HG02759 (cell line): Measurements from ENCODE around the gene TNNC1.

Experiments used
- ATAC-seq: cut with Tn5 transposase; IDR thresholded peaks from one replicate; pipeline ENCODE4 v1.9.1; 2021; ENCODE audit warnings: mild to moderate bottlenecking, moderate library complexity; ENCODE audit not compliant: unreplicated experiment

Gene TNNC1

DNA sequence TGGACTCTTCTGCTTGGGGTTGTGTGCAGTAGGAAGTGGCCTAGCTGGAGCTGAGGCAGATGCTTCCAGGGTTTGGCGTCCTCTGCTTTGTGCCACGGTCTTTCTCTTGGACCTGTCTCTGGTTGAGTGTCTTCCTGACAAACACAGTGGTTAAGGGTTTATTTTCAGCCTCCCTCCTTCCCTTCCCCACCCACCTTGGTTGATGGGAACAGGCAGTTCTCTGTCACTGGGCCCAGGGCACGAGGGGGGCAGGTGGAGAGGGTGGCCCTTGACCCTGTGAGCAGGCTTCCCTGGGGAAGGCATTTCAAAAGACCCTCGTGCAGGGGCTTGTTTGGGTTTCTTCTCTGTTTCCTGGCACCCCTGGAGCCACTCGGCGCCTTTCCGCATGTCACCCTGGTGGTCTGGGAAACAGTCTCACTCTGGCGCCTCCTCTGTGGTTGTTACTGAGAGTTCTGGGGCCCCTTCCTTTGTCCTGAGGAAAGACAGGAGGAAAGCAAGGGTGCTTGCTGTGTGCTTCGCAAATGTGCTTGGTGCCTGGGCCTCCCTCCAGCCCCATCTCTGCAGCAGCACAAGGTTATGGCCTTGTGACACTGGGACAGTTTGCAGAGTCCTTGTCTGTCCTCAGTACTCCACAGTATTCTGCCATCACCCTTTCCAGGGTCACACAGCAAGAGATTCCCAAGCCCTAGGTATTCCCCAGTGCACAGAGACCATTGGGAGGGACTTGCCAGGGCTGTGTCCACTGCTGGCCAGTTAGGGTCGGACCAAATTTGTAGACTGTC is 31.0 kb upstream of the TNNC1 start:
- ATAC-seq: no peak

DNA sequence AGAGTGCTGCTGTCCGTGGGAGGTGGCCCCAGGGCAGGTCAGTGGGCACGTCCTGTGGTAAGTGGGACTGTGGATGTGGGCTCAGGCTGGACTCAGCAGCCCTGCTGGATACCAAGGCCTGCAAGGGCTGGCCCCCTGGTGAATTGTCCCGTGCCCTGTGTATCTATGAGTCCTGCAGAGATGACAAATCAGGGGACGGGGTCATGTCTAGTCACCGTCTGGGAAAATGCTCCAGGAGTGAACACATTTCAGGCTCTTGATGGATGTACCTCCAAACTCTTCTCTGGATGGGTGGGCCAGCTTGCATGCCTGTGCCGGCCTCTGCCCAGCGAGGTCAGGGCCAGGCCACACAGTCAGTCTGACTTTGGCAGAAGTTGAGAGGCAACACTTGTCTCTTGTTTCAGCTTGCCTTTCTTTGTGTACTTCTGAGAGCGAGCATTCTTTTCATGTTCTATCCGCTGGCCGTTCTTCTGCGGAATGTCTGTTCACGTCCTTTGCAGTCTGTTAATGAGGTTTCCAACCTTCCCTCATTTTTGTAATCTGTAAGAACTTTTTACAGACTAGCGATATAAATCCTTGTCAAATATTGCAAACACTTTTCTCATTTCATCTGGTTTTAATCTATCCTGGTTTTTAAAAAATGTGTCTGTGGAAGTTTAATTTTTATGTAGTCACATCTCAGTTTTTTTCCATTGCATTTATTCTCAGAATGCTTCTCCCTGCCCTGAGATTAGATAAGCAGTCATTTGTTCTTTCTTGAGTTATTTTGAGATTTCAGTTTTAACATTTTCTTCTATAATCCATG is 29.9 kb upstream of the TNNC1 start:
- ATAC-seq: no peak

DNA sequence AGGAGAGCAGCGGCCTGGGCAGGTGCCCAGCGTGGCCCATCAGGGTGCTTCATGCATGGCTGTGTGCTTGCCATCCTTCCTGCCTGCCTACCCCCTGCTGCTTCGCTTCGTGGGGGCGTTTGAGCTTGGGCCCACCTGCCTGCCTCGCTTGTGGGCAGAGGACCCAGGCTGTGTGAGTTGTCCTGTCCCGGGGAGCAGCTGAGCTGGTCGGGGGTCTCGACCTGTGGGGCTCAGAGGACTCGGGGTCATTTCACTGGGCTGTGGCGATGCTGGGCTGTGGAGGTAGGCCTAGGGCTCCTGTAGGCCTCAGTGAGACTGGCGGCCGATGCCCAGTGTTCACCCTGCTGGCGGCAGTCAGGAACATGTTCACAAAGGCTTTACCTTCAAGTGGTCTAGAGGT is 29.2 kb upstream of the TNNC1 start:
- ATAC-seq: no peak

DNA sequence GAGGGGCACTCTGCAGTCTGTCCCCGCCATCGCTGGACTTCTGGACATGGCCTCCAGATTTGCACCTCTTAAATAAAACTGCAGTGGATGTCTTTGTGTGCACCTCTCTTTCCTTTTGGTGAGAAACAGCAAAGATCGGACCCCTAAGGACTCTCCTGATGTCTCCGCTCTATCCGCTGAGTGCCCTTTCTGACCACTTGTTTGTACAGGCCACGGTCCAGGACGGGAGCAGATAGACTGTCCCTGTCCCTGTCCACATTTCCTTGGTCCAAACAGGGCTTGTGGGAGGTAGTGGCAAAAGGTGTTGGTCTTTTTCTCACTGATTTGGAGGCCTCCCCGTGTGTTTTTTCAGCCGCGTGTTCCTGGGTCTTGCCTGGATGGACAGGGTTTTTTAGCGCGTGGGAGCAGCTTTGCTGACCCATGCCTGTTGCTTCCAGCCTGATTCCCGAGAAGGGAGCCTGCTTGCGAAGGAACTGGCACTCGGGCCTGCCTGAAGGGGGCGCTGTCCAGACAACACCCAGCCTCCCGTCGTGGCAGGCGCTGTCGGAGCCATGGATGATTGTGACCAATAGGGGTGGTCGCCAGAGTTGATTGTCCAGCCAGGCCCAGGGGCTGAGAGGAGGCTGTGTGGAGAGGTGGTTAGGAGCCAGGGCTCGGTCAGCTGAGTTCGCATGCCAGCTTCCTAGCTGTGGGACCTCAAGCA is 28.1 kb upstream of the TNNC1 start:
- ATAC-seq: no peak

DNA sequence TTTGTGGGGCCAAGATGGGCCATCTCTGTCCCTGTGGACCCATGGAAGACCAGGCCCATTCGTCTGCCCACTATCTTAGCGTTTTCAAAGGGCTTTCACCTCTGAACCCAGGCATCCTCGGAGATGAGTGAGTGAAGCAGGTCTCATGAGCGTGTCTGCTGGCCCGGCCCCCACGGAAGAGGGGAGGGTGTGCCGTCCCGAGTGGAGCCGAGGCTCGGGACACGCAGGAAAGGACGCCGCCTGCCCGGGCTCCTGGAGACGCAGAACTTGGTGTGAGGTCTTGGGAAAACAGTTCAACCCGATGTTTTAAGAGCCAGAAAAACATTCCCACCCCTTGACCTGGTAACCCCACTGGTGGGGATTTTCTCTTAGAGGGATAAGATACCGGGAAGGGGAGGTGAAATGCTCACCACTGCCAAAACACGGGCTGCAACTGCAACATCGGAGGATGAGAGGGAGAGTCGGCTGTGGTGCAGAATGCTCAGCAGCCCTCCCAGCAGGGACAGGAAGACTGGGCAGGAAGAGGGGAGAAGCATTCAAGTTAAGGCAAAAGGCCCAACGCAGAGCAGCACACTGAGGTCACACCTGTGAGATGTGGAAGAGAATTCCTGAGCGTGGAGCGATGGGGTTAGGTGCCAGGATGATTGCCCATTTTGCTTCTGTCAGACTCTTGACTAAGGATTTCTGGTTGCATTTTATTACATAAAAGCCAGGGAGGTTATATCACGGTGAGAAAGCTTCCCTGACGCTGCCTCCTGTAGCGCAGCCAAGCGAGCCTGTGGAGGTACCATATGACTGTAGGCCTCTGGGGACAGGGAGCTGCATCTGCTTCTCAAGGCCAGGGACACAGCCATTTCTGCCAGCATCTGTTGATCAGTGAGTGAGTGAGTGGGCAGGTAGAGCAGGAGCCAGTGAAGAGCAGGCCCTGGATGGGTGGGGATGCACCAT is 27.2 kb upstream of the TNNC1 start:
- ATAC-seq: no peak

DNA sequence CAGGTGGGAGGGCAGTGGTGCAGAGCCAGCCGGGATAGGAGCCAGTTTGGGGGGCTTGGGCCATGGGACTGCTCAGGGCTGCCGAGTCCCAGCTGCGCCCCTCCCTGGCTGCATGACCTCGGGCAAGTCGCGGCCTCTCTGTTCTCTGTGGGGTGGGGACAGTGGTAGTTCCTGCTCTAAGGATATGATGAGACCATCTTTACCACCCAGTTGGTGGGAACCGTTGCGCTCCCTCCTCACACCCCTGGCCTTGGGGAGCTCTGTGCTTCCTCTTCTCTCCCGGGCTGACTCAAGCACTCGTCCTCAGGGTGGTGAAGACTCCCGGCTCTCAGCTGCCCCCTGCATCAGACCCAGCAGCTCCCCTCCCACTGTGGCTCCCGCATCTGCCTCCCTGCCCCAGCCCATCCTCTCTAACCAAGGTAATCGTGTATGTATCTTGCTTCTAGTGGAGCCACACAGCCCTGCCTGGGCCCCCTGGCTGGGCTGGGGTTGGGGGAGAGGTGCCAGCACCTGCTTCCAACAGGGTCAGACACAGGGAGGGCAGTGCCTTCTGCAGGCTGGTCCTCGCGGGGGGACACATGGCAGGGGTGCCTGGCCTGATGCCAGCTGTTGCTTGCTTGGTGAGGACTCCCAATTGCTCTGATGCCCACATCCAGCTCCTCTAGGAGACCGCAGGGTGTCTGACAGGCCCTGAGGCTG is 26.2 kb upstream of the TNNC1 start:
- no peak for ATAC-seq

DNA sequence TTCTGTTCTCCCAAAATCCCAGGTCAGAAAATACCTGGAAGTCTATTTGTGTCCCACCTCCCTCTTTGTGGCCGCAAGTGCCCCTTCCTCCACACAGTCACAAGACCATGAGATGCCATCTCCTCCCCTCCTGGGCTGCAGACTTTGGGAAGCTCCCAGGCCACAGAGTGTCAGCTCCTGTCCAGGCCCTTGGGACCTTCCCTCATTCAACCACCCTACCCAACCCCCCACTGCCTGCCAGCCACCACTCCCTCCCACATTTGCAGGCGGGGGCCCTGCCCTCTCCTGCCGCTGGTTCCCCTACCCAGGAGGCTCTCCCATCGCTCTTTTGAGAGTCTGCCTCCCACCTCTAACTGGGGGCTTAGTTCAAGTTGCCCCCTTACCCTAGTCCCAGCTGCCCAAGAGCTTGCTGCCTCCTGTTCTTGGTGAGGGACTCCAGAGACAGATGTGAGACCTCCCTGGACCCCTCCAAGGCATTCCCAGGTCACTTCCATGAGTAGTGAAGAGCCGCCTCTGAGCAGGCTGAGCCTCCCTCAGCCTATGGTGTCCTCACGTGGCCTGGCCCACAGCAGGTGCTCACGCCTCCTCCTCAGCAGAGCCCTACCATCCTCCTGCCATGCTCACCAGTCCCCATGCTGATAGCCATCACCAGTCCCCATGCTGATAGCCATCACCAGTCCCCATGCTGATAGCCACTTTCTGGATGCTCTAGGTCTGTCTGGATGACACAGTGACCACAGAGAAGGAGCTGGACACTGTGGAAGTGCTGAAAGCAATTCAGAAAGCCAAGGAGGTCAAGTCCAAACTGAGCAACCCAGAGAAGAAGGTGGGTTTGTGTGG is 25.4 kb upstream of the TNNC1 start:
- no peak for ATAC-seq

DNA sequence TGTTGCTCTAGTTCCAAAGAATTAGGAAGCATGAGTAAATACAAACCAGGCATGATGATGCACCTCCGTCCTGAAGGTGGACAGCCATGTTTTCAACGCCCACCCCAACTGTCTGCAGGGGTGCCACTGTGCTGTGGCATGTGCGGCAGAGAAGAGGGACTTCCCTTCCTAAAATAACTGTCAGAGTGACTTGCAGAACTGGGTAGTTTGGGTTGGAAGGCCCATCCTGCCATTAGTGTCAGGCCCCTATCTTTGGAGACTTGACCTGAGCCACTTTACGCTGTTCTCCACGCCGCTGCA is 23.9 kb upstream of the TNNC1 start:
- ATAC-seq: no peak

DNA sequence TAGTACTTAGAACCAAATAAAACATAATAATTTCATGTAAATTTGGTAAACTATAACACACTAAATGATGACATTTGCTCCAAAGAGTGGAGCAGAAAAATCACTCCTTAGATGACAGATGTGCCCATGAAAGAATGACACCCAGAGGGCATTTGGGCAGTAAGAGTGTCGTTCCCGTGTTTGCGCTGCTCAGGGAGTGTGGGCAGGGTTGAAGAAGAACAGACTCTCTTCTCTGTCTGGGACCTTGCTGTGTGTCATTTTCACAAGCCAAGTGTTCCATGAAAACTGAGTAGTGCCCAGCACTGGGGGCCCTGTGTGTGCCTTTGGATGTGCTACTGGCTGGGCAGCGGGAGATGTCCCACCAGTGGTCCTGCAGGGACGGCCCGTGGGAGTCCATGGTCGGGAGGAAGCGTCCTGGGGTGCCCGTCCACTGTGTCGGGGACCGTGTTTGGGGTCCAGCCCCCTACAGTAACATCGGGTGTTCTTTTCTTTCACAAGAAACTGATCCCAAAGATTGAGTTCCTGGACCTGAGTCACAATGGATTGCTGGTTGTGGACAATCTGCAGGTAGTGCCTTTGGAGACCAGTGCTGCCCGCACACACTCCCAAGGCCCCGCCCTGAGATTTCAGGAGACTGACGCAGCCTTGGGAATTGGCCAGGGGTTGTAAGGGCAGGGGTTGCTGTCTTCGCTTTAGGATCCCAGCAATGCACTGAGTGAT is 23.4 kb upstream of the TNNC1 start:
- ATAC-seq: no peak

DNA sequence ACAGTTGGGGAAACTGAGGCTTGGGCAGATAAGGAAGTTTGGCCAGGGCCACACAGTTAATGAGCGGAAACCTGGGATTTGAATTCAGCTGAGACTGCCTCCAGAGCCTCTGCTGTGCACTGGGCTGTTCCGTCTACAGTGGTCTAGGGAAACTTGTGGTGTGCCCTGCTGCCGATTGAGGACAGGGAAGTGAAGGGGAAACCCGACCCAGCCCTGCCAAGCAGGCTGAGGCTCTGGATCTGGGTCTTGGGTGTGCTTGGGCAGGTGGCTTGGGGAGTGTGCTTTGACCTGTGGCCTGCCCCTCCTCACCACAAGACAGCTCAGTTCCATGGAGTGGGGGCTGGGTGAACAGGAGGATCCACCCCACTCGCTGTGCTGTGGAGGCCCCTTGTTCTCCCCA is 19.2 kb upstream of the TNNC1 start:
- ATAC-seq: no peak

DNA sequence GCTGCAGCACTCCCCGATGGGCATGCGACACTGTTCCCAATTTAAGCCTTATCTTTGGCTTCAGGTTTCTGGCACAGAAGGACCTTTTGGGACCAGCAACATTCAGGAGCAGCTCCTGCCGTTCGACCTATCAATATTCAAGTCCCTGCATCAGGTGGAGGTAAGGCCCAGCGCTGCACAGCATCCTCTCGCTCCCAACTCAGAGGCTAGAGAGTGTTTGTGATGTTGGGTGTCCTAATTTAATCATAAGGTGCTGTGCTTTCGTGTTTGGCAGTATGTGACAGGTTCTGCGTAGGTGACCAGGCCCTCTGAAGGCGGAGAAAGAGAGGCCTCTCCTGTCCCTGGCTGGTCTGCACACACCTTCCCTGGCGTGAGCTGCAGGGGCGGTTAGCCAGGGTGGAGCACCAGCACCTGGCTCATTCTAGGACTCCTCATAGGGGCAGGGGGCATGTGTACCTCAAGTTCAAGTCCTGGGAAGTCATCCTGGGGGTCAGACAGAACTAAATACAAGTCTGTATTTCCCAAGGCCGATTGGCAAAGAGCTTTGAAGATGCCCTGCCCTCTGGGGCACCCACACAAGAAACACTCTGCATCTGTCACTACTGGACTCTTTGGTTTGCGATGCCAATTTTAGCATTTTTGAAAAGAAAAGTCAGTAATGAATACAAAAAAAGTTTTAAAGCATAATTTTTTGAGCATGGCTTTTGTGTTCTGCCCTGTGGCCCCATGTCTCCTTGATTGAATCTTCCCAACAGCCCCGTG is 18.6 kb upstream of the TNNC1 start:
- ATAC-seq: no peak

DNA sequence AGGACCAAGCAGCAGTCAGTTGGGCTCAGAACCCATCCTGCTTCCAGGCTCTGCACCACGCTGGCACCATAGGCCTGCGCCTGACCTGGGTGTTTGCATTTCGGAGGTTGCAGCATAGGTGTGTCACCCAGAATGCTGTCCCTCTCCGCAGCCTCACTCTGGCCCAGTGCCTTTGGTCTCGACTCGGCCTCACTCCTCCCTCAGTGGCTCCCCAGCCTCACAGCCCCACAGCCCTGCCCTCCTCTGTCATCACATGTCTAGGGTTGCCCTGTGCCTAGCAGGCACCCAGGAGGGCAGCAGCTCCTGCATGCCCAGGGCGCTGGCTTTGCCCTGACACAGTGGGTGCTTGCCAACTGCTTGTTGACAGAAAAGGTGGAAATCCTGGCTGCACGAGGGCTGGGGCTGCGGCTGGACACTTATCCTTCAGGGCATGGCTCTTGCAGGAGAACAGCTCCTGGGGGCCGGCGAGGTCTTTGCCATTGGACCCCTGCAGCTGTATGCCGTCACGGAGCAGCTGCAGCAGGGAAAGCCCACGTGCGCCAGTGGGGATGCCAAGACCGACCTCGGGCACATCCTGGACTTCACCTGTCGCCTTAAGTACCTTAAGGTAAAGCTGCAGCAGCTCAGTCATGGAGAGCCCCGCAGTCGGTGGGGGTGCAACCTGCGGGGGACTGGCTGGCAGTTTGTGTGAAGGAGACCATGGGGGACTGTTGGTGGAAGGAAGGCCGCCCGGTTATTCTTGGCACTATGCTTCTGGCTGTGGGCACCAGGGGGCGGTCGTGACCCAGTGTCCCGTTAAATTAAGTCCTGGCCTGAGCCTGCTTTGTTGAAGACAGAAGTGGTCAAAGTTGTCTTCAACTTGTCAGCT is 17.8 kb upstream of the TNNC1 start:
- no peak for ATAC-seq

DNA sequence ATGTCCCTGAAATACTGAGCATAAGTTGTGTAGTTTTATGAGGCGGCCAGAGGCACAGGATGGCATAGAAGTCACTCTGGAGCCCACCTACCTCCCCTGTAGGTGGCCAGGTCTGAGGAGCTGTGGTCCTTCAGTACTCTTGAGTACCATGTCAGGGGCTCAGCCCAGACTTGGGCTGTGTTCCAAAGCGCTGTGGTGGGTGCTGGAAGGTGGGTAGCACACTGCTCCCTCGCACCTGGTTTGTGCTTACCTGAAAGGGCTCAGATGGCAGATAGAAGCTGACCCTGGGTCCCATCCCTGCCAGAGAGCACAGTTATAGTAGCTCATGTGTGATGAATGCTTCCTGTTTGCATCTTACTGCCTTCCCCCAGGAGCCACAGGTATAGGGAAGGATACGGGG is 17.1 kb upstream of the TNNC1 start:
- no peak for ATAC-seq

DNA sequence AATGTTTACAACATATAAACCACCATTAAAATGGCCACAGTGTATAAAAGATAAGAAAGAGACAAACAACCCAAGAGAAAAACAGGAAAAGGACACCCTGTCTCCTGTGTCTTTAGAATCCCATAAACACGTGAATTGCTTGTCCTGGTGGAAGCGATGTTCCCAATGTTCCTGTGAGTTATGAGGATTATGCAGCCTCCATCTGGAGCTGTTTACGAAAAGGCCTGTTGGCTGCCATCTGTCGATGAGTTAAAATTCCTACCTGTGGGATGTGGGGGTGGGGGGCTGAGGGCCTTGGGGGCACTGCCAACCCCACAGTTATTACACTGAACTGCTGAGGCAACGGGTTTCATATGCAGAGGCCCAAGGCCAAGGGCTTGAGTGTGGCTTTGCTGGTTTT is 15.2 kb upstream of the TNNC1 start:
- no peak for ATAC-seq

DNA sequence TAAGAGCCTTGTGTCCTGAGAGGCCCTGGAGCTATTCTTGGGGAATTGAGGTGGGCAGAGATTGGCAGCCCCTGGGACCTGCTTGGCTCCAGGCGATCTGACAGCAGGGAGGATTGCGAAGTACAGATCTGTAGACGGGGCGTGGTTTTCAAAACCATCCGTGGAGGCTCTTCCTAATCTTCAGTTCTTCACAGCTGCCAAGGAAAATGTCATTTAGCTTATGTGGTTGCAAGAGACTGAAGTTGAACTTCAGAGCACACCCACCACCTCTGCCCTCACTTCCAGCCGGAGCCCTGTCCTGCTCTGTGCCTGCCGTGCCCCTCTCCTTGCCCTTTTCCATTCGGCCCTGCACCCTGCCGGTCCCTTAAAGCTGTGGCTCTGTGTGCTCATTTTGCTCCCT is 14.5 kb upstream of the TNNC1 start:
- ATAC-seq: no peak

DNA sequence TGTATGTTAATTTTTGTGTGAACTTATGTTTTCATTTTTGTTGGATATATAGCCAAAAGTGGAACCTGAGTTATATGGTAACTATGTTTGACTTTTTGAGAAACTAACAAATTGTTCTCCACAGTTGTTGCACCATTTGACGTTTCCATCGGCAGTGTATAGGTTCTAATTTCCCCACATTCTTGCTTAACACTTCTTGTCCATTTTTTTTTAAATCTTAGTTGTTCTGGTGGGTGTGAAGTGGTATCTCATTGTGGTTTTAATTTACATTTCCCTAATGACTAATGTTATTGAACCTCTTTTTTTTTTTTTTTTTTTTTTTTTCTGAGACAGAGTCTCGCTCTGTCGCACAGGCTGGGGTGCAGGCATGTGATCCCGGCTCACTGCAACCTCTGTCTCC is 9.6 kb upstream of the TNNC1 start:
- no peak for ATAC-seq

DNA sequence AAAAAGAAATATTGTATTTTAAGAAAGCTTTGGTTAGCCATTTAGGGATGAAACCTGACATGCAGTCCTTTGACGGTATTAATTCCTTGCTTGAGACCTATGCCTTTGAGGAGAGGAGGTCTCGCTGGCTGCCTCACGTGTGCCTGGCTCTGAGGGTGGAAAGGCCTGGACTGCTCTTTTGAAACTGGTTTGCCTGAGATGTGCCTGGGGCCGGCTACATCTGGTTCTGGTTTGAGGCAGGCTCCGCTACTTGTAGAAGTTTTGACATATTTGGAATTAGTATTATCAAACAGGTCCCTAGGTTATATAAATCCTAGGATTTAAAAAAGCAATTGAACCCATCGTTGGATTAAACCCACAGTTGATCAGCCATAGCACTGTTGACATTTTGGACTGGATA is 8.0 kb upstream of the TNNC1 start:
- ATAC-seq: no peak
